ENCODE results near the gene SF3B2.
"Not testable (repeated sequence)": the region's sequence is repeated elsewhere in the genome, so short reads cannot be mapped to it uniquely, and the experiment has no call there.

SF3B2 gene

DNA sequence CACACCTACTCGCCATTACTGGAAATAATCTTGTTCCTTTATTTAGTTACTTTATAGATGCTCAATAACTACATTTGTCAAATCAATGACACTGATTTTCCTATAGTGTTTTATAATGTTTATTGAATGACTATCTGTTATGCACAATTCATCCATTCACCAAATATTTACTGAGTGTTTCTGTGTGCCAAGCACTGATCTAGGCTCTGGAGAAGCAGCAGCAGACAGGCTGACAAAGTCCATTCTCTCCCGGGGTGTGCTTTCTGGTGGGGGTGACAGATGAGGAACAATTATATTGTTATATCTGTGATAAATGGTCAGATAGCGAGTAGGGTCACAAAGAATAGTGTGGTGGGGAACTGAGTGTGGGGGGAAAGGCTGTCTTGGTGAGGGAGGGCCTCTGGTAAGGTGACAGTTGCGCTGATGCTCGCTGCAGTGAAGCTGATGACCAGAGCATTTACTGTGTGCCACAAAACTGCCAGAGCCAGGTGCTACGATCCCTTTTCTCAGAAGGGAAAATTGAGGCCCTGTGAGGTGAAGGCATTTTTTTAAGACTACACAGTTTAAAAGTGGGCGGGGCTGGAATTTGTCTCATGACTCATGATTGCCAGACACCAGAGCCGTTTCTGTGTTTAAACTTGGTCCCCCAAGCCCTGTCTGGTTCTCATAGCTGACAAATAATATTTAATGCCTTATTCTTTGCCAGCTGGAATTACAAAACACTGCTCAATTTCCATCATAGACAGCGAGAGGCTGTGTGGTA lies 28.1 kb downstream of the SF3B2 start:
- DNase-seq = peak; percentile 62

DNA sequence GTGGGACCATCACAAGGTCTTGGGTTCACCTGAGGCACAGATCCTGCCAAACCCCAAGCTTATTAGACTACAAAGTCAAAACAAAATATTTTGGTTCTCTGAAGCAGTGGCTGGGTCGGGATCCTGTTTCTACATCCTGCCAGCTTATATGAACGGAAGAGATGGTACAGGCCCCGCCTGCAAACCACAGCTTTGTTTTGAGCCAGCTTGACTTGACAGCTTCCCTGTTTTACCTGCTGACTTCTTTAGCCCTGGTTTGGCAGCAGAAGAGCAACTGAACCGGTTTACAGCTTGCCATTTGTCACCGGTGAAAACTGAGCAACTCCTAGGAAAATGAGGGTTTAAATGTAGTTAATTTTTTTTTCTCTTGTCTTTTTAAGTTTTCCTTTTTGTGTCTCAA lies 29.3 kb downstream of the SF3B2 start:
- DNase-seq = no peak

DNA sequence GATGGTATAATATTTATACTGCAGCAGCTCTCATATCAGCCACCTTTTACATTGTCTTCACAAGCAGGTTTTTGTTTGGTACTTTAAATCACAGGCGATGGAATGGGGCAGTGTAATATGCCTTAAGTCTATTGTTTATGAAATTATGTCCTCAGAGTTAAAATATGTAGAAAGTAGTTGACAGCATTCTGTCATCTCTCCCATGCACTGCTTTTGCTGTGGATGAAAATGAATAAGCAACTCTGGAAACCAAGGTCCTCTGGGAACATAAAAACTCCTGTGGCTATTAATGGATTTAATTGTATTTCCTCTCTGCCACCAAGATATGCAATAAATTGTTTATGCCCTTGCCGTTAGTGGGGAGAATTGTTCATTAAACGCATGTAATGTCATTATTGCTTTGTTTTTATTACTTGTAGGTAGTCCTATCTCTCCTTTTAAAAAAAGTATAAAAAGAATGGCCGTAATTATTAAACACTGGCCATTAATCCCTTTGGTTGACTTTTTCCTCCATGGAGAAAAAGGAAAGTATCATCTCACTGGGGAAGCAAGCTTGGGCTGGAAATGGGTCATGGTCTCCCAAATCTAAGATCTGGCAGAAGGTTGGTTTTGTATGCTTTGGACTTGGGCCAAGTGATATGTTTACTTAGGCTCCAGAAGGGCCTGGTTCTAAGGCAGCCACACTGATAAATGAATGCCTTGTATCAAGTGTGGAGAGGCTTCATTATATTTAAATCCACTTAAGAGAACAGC lies 31.0 kb downstream of the SF3B2 start:
- no peak for DNase-seq

DNA sequence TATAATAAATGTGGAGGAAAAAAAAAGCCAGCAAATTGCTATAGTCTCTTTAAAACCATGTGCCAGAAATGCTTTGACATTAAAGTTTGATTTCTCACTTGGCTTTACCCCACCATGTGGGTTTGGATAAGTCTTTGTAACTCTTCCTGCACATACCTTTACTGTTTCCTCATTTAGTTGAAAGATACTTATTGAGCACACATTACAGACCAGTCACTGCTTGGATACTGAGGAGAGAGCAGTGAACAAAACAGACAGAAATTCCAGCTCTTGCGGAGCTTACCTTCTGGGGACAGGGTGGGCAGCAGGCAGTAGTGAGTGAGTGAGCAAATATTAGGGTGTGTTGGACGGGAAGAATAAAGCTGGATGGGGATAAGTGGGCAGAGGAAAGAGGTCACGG lies 31.6 kb downstream of the SF3B2 start:
- no peak for DNase-seq

DNA sequence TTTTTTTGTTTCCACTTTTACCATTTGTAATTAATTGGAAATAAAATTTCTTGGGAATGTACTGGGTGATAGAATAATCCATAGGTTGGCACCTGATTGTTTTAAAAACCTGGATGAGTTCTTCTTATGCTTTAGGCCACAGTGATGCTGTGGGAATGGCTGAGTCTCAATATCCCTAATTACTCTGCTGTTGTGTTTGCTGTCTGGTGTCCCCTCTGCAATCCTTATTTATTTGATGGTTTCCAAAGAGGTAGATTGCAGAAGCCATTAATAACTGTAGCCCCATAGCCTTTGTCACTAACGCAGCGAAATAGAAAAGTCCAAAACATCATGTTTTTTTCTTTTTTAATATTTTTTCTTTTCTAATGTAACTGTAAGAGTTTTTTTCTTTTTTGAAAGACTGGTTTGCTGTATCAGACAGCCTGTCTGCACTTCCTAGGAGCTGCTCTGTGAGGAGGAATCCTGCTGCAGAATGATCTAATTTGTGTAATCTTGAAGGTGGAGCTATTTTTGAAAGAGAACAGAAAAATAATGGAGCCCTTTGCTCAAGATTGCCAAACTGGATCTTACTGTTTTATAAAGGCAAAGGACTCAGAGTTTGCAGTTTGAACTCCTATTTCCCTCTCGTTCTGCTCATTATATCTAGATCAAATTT lies 32.8 kb downstream of the SF3B2 start:
- no peak for DNase-seq

DNA sequence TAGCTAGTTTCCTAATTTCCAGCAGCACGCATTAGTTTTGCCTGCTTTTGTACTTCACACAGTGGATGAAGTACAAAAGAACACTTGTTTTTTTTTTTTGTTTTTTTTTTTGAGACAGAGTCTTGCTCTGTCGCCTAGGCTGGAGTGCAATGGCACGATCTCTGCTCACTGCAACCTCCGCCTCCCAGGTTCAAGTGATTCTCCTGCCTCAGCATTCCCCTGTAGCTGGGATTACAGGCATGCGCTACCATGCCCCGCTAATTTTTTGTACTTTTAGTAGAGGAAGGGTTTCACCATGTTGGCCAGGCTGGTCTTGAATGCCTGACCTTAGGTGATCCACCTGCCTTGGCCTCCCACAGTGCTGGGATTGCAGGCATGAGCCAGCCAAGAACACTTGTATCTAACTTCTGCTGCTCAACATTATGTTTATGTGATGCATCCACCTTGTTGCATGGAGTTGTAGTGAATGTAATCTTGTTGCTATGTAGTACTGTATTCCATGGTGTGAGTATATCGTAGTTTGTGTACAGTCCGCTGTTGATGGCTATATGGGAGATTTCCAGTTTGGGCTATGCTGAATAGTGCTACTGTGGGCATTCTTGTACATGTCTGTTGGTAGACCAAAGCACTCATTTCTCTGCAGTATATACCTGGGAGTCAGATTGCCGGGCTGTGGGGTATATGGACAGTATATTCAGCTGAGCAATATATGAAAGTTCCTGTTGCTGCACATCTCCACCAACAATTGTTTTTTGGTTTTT lies 35.2 kb downstream of the SF3B2 start:
- DNase-seq = no peak

DNA sequence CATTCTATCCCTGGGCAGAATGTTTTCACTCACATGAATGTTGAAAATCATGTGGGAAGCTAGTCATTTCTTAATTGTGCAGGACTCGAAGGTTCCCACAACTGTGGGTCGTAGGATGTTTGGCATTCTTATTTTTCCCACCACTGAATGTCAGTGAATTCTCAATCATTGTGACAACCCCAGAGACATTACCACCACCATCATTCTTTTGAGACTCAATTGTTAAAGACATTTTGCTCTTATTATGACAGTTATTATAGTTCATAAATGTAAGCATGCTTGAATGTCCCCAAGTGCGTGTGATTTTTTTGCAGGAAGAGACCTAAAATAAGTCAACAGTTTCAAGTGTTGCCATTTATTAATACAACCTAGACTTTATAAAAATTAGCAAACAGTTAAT lies 36.9 kb downstream of the SF3B2 start:
- no peak for DNase-seq

DNA sequence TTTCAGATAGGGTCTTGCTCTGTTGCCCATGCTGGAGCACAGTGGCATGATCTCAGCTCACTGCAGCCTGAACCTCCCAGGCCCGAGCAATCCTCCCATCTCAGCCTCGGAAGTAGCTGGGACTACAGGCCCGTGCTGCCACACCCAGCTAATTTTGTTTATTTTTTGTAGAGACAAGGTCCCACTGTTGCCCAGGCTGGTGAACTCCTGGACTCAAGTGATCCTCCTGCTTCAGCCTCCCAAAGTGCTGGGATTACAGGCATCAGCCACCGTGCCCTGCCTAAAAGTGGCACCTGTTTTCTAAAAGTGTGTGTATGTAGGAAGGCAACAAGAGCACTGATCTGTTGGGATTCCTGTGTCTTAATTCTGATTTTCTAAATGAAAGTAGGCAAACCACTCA lies 38.1 kb downstream of the SF3B2 start:
- DNase-seq = no peak

DNA sequence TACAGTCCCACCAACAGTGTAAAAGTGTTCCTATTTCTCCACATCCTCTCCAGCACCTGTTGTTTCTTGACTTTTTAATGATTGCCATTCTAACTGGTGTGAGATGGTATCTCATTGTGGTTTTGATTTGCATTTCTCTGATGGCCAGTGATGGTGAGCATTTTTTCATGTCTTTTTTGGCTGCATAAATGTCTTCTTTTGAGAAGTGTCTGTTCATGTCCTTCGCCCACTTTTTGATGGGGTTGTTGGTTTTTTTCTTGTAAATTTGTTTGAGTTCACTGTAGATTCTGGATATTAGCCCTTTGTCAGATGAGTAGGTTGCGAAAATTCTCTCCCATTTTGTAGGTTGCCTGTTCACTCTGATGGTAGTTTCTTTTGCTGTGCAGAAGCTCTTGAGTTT lies 40.0 kb downstream of the SF3B2 start:
- not testable (repeated sequence) for DNase-seq

DNA sequence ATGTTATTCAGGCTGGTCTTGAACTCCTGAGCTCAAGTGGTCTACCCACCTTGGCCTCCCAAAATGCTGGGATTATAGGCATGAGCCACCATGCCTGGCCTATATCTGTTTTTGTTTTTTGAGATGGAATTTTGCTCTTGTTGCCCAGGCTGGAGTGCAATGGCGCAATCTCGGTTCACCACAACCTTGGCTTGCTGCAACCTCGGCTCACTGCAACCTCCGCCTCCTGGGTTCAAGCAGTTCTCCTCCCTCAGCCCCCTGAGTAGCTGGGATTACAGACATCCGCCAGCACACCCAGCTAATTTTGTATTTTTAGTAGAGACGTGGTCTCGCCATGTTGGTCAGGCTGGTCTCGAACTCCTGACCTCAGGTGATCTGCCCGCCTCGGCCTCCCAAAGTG lies 47.6 kb downstream of the SF3B2 start:
- DNase-seq = not testable (repeated sequence)

DNA sequence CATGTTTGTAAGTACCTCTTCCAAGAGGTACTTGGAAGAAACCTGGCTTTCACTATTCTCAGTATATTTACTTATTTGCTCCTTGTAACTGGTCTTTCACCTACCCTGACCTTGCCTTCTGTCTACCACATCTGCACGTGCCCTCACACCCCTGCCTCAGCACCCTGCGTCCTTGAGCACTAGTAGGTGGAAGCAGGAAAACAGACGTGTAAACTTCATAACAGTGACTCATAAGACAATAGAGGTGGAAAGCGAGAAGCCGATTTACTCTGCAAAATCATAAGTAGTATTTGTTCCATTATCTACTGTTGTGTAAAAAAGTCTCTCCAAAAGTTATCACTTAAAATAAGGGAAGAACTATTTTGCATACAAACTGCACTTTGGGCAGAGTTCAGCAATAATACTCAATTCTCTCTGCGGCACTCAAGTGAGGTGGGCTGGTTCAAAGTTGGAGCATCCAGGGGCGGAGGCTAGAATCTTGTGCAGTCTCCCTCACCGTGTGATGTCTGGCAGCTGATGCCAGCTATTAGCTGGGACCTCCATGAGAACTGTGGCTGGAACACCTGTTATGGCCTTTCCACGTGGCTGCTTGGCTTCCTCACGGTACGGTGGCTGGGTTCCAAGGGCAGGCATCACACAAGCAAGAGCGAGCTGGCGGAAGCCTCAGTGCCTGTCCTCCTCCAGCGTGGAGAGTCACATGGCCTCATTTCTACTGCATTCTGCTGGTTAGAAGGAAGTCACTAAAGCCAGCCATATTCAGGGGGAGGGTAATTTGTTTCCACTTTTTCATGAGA lies 48.3 kb downstream of the SF3B2 start:
- no peak for DNase-seq

DNA sequence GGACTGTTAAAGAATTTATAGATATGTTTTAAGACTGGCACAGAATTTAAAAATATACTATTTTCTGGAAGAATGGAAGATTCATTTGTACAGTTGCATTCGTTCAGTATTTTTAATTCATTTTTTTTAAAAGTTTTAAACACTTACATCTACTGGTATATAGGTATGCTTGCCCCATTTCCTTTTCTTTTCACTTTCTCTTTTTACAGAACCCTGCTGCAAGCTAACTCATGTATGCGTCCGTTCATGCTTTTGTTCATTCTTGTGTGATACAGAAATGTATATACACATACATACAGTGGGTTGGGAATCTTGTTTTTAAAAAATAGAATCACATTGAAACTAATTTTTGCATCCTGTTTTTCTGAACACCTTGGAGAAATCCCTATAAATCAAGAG lies 48.9 kb downstream of the SF3B2 start:
- no peak for DNase-seq

DNA sequence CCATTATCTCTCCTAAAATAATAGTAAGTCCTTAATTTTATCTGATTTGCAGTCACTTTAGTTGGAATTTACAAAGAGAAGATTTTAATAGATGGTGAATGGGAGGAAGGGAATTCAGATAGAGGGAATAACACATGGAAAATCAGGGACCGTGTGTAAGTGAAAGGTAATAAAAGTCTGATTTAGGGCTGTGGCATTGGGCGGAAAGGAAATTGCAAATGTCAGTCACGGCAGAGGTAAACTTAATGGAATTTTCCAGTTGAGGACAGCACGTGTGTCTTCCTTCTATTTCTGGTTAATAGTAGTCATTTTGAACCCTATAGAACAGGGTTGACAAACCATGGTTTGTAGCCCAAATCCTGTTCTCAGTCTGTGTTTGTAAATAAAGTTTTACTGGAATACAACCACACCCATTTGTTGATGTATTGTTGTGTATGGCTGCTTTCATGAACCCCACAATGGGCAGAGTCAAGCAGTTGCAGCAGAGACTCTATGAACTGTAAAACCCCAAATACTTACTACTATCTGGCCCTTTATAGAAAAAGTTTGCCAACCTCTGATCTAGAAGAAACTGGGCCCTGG lies 52.0 kb downstream of the SF3B2 start:
- no peak for DNase-seq

DNA sequence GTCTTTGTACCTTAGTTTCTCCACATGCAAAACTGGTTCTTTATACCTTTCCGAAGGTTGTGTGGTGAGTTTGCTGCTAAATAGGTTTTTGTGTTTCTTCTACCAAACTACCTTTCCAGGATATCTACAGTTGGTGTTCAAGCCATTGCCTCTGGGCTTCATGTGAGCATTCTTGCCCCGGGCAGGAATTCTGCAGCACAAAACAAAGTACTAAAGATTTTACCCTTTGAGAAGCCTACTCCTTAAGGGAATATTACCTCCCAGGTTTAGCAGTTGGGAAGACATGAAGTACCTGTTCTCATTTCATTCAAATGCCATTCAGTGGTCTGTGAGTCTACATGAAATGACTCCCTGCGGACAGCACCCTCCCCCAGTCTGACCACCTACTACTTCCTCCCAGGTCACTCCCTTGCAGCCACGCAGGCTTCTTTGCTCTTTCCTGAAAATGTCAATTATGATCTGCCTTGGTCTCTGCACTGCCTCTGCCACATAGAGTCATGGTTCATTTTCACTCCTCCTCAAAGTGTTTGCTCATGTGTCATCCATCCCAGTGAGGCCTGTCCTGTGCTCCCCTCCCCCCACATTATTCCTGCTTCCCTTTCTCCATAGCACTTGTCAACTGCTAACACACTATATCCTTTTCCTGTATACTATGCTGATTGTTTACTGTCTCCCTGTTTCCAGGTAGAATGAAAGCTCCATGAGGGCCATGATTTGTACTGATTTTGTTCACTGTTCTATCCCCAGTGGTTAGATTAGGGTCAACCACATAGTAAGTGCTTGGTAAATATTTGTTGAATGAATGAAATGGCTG lies 54.8 kb downstream of the SF3B2 start:
- no peak for DNase-seq

DNA sequence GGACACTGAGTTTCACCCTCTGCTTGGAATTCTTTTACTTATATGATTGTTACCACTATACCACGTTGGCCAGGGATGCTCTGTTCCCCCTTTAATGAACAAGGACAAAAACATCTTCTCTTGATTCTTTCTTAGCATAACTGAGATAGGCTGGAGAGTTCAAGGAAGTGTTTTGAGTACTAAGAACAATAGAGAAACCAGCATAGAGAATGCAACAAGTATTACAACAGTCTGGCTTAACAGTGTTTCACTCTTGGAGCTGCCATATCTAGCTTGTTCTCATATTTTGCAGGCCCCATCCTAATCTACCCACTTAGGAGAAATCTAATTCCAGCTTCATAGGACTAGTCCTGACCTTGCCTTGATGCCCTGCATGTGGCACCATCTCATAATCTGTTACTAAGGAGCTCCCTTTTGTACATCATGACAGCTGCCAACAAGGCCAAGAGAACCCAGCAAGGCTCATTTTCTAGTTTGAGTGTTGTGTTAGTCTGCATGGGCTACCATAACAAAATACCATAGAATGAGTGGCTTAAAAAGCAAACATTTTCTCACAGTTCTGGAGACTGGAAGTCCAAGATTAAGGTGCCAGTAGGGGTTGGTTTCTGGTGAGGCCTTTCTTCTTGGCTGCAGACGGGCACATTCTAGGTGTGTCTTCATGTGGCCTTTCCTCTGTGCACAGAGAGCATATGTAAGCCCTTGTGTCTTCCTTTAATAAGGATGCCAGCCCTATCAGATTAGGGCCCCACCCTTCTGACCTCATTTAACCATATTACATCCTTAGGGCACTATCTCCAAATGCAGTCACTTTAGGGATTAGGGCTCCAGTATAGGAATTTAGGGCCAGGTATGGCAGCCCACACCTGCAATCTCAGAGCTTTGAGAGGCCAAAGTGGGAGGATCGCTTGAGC lies 55.7 kb downstream of the SF3B2 start:
- no peak for DNase-seq

DNA sequence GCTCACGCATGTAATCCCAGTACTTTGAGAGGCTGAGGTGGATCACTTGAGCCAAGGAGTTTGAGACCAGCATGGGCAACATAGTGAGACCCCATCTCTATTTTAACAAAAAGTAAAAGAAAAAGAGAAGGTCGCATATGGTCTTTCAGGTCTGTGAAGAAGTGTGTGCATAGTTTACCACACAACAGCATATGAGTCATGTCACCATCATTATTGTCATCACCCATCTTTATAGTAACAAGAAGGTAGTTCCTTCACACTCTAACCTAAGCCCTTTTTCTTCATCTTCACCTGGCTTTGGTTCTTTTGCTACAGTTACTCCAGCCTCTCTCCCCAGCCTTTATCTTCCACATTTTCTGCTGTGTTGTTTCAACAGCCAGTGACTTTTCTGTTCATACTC lies 57.1 kb downstream of the SF3B2 start:
- DNase-seq = no peak

DNA sequence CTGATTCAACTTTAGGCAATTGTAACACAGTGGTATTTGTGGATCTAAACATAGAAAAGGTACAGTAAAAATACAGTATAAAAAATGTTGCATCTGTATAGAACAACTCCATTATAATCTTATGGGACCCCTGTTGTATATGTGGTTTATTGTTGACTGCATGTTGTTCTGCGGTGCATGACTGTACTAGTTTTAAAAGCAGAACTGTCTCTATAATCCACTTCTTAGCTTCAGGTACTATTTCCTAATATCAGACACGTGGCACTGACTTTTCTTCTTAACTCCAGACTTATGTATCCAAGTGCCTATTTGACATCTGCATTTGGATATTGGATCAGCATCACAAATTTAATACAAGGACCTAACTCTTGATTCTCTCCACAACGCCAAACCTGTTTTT lies 59.0 kb downstream of the SF3B2 start:
- no peak for DNase-seq

DNA sequence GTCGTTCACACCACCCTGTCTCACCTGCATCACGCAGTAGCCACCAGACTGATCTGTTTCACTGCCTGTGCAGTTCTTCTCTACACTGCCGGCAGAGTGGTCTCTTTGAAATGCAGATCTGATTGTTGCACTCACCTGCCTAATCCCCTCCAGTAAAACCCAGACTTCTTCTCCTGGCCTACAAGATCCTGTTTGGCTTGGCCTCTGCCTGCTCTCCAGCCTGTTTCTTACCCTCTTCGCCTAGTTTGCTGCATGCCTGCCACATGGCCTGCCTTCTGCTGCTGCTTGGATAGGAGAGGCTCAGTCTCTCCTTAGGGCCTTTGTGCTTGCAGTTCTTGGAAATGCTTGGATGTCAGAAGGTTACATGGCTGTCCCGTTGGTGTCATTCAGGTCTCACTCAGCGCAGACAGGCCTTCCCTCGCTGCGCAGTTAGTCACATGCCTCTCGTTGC lies 59.9 kb downstream of the SF3B2 start:
- no peak for DNase-seq

DNA sequence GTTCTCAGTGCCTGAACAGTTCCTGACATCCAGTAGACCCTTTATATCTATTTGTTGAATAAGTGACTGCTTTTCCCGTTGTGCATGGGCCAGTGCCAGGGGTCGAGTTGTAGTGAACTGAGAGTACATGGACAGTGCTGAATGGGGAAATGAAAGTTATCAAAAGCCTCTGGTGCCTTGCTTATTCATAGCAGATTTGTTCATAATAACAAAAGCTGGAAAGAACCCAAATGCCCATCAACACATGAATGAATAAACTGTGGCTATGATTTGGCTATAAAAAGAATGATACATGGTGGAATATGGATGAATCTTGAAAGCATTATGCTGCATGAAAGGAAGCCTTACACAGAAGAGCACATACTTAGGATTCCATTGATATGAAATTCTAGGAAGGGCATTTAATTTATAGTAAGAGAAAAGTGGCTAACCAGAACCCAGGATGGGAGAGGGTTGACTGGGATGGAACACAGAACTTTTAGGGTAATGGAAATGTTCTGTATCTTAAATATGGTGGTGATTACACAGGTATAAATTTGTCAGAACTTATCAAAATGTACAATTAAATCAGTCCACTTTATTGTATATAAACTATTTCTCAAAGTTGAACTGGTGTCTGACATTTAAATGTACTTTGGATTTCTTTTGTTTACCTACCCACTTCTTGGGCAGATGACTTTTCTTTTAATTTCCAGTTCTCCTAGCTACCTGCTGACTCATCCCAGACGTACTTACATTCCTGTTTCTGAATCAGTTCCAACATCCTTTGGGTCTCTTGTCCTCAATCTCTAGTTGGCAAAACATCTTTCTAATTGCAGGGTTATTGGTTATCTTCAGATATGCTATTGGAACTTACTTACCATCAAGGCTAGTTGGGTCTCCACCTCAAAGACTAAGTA lies 60.7 kb downstream of the SF3B2 start:
- DNase-seq = peak; percentile 52

All from amniotic stem cell (primary cell).